GM21737 (cell line): ENCODE data around the gene FTCD.
"Not testable (repeated sequence)": the region's sequence is repeated elsewhere in the genome, so short reads cannot be mapped to it uniquely, and the experiment has no call there.

Experiments used
- ATAC-seq: cut with Tn5 transposase; IDR thresholded peaks from one replicate; pipeline ENCODE4 v1.9.1; 2021; ENCODE audit warnings: mild to moderate bottlenecking, moderate library complexity; ENCODE audit not compliant: unreplicated experiment

The FTCD gene

DNA sequence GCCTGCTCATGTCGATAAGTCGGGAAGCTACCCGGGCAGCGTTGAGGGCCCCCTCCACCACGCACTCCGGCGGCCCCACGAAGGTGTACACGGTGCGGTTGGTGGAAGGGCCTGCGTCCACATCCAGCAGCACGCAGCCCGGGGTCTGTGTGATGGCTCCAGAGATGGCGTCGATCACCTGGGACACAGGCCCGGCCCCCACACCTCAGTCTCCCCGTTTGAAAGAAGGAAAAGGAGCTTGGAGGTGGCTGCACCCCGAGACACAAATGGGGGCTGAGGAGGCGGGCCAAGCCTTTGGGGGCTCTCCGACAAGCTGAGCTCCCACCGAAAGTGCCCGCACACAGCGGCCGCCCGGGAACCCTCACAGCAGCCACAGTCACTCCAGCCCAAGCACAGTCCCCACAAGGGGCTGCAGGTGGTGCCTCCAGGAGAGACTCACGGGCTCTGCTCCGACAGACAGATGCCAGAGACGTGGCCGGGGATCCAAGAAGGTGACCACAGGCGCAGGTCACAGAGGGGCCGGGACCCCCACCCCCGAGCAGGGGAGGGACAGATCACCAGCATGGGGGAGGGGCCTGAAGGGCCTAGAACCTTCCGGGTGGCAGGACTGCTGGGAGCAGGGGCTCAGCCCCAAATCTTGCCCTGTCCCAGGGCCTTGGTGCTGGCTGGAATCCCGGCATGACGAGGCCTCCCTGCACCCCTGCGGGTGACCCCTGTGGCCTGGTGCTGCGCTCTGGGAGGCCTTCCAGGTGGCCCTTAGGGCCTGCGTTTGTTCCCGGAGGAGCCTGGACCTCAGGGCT lies 1.0 kb downstream of the FTCD start:
- no peak for ATAC-seq

DNA sequence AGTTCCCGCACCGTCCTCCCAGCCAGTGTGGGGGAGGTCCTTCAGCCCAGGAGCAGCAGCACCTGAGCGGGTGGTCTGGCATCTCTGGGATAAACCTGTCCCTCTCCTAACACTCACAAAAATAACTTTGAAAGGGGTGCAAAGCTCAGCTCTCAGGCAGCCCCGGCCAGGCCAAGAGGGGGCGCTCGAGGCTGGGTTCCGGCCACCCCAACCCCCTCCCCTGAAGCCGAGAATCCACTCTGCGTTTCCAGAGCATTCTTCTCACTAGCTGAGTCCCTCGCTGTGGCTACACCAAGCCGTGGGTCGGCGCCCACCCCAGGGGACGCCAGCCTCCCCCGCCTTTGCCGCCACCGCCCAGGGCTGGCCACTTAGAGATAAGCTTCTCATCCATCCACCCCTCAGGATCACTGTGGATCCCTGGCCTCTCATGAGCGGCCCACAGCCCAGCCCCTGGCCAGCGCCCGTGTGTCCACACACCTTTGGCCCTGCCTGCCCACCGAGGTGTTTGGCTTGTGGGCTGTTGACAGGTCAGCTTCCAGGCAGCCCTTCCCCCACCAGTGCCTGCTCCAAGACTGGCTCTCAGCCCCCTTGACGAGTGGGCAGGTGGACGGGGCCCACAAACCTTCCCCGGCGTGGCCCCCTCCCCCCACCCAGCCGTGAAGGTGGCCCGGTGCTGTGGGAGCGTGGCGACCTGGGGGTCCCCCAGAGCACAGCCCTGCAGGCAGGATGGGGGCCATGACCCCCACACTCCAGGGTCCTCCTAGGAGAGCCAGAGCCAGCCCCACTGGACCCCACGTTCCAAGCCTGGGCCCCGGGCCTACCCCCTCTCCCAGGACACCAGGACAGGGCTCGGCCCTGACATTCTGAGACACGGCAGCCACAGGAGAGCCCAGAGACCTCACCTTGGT lies 1.9 kb downstream of the FTCD start:
- ATAC-seq: no peak

DNA sequence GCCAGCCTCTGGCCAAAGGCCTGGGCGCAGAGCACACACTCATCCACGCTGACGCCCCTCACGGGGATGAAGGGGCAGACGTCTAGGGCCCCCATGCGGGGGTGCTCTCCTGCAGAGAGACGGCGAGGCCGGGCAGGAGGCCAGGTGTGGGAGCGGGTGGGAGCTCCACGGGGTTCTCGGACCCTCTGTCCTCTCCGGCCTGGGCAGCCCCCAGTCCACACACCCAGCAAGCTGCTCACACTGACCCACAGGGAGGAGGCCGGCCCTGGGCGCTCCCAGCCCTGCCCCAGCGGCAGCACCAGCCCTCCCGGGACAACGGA lies 2.5 kb downstream of the FTCD start:
- ATAC-seq: no peak

DNA sequence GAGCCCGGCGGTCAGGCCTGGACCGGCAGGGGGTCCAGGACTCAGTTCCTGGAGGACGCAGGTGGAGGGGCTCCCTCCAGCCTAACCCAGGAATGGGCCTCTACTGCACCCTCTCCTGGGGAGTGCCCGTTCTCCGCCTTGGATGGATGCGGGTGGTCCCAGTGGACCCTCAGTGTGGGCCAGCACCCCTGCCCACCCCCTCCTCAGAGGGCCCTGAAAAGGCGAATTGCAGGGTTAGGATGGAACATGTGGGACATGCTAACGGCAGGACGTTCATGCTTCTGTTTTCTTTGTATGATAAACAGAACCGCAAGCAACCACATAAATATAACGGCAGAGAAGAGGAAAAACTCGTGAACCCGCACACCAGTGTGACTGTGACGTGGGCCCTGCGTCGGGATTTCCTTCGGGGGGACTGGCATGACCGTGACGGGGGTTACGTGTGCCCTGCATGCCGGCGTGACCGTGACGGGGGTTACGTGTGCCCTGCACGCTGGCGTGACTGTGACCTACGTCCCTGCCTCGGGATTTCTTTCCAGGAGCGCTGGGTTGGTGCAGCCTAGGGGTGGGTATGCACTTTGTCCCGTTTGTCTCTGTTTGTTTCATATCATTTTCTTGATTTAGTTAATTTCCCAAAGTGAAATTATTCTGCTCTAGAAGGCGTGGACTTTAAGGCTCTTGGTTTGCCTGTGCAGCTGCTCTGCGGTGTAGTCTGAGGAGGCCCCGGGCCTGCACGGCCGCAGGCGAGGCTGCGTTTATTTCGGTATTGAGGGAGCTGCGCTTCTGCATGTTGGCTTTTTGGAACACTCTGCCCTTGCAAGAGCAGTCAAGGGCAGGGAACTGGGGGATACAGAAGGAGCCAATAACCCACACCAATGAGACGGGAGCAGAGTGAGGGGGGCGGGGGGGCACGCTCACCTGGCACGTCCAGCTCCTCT lies 3.1 kb downstream of the FTCD start:
- ATAC-seq: no peak

DNA sequence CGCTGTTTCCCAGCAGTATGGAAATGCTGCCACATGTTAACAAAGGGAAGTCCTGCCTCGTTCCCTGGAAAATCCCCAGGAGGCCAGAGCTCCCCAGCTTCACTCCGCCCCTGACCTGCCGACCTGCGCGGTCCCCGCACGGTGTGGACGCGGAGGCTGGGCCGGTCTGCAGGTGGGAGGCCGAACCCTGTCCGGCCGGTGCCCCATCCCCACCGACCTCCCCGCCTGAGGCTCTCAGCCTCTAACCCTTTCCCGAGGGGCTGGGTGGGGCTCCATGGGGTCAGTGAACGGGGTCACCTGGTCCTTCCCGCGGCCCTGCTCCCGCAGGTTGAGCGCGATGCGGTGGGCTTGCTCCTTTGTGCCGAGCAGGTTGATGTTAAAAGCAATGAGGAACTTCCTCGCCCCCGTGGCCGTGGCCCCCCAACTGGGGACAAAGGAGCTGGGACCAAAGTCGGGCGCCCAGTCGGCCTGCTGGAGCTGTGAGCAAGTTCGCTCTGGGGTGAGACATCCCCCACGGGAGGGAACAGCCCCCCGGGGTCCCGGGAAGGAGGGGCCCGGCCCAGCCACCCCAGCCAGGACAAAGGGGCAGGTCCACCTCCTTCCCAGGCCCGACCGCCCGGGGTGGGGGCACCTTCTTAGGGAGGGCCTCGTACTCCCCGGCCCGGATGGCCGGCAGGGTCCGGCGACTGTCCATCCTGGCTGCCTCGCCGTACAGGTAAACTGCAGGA lies 4.0 kb downstream of the FTCD start:
- no peak for ATAC-seq

DNA sequence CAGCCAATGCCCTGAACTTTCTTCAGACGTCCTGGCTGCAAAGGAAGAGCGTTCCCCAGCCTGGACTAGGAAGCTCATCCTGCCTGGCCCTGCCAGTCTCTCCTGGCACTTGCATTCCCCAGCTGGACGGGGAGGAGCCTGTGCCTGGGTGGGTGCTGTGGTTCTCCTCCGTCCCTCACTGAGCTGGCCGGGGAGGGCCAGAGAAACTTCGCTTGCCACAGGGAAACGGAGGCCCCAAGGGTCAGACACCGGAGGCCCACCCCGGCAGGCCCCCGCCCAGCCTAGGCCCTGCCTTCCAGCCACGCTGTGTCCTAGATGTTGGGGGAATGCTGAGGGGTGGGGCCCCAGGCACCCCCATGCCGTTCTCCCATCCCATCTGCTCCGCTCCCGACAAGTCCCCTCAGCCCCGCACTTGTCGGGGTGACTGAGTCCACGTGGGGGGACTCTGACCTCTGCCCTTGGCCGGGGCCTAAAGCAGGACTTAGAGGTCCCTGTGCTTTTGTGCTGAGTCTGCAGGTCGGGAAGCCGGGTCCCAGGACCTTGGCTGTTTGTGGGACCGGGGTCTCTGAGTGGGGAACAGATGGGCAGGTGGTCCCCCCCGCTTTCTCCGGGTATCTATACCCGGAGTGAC lies 4.8 kb downstream of the FTCD start:
- ATAC-seq: no peak

DNA sequence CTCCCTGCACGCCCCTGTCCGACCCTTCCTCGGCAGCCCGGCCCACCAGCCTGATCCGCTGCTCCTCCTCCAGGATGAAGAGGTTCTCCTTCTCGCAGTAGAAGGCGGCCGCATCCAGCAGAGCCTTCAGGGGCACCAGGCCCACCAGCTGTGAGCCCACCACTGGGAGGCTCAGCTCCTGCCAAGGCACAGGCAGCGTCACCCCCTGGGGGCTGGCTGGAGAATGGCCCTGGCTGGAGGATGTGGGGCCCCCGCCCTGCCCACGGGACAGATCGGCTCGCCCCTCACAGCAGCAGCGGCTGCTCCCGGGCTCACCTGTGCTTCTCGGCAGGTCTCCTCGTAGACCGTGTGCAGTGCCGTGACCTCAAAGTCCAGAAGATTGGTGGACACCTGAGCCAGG lies 5.3 kb downstream of the FTCD start:
- no peak for ATAC-seq

DNA sequence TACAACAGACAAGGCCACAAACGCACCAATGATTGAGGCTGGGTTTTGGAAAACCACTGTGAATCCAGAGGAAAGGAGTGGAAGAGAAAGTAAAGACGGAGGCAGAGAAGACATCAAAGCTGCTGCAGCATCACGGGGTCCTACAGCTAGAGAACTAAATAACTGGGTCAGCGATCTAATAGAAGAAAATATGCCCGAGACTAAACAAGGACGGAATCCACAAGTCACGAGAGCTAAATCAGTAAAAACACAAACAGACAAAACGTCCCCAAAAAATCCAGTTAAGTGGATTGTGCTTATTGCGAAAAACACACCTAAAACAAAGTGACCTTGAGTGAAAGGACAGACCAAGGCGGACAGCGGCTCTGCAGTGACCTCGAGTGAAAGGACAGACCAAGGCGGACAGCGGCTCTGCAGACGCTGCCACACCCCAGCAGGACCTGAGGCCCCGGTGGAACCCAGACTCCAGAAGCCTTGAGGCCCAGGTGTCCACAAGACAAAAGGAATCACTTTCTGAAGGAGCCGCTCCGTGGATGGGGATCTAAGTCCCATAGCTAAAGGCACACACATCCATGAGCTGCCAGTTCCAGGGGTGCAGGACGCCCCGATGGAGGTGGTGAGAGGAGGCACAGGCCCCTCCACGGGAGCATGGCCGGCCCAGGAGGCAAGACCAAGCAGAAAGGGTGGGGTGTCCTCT lies 6.0 kb downstream of the FTCD start:
- no peak for ATAC-seq

DNA sequence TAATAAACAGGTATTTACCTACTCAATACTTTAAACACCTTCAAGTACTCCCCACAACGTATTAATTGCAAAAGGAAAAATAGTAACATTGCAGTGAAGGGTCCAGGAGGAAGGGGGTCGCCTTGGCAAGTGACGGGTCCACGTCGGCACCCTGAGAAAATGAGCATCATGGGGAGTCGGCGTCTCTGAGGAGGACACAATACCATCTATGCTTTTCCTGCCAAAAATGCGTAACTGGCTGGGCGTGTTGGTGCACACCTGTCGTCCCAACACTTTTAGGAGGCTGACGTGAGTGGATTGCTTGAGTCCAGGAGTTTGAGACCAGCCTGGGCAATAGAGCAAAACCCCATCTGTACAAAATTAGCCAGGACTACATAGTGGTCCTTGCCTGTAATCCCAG lies 7.3 kb downstream of the FTCD start:
- ATAC-seq: no peak

DNA sequence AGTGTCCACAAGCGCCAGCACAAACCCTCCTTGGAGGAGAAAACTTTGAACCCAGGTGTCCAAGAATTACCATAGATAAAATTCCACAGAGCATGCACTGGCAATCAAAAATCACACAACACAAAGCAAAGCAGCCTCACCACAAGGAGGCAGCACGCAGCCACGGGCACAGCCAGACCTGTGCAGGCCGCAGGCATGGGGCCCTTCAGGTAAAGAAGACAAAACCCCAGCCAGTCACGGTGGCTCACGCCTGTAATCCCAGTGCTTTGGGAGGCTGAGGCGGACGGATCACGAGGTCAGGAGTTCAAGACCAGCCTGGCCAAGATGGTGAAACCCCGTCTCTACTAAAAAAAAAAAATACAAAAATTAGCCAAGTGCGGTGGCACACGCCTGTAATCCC lies 8.0 kb downstream of the FTCD start:
- ATAC-seq: not testable (repeated sequence)

DNA sequence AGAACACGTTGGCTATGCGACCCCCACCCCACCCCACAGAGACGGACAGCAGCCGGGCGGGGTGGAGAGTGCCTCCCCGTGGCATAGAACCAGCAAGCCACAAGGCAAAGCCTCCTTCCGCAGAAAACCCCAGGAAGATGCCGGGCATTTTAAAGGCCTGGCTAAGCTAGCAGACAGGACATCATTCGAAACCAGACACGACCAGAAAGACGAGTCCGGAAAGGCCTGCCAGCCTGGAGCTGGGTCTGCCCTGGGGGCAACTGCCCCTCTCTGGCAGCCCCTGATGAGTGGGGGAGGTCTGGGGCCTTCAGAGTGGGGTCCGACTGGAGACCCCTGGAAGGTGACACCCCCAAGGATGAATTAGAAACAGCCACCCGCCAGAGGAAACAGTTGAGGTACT lies 8.5 kb downstream of the FTCD start:
- ATAC-seq: no peak

DNA sequence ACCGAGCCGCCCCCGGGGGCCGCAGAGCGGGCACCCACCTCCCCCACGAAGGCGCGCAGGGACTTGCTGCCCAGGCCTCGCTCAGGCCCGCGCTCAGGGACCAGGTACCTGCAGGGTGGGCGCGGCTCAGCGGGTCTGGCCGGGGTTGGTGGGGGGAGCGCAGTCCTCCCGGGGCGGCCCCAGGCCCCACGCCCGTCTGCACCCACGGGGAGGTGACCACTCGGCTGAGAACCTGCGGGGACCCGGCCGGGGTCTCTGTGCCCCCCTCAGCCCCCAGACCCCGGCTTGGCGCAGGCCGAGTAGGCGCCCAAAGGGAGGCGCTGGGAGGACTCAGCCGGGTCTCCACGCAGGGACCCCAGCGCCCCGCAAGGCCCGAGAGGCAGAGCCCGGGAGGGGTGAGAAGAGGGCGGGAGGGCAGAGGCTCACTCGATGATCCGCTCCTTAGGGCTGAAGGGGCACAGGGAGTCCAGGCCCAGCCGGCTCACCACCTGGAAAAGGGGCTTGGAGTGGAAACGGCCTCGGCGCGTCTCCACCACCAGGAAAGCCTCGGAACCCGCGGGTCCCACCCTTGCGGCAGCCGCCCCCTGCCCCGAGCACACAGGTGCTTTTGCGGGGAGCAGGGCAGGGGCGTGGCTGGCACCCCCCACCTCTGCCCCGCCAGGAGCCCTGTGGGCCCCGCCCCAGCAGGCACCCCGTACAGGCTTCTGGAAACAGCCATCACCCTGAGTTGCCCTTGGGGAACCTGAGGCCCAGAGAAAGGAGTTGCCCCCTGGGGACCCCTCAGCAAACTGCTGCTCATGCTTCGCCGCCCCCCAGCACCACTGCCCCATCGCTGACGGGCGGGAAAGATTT lies 9.3 kb downstream of the FTCD start:
- no peak for ATAC-seq

DNA sequence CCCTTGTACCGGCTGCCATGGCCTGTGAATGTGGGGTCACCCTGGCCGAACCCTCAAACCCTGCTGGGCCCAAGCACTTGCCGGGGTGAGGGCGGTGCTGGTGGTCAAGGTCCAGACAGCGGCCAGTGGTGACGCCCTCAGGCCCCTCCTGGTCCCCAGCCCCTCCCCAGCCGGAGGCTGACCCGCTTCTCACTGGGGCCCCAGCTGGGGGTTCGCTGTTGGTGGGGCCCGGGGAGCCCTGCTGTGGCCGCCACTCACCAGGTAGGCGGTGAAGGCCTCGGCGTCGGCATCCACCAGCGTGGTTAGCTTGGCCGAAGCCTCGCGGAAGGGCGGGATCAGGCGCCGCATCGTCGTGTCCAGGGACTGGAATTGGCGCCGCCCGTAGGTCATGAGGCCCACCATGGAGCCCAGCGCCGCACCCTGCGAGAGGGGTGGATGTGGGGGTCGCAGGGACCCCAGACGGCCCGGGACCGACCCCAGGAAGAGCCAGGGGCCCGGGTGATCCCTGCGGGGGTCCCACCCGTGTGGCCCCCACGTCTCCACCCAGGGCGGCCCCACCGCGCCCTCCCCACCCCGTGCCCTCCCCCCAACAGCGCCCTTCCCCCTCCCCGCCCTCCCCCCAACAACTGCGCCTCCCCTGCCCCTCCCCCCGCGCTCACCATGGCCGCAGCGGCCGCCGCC lies 10.1 kb downstream of the FTCD start:
- no peak for ATAC-seq

DNA sequence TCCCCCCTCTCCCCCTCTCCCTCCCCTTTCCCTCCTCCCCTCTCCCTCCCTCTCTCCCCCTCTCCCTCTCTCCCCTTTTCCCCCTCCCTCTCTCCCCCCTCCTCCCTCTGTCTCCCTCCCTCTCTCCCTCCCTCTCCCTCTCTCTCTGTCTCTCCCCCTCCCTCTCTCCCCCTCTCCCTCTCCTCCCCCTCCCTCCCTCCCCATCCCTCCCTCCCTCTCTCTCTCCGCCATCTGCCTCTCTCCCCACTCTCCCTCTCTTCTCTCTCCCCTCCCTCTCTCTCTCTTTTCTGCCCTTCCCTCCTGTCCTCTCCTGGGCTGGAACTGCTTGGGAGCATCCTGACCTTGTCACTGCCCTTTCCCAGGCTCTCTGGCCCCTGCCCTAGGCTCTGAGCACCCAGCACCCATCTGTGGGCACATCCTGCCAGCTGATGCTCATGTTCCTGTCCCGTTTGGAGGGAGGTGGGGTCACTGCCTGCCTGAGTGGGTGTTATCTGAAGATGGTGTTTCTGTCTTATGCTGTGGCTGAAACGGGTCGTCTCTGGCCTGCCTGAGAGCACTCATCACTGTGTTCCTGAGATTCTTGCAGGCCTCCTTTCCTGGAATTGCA lies 10.8 kb downstream of the FTCD start:
- ATAC-seq: no peak

DNA sequence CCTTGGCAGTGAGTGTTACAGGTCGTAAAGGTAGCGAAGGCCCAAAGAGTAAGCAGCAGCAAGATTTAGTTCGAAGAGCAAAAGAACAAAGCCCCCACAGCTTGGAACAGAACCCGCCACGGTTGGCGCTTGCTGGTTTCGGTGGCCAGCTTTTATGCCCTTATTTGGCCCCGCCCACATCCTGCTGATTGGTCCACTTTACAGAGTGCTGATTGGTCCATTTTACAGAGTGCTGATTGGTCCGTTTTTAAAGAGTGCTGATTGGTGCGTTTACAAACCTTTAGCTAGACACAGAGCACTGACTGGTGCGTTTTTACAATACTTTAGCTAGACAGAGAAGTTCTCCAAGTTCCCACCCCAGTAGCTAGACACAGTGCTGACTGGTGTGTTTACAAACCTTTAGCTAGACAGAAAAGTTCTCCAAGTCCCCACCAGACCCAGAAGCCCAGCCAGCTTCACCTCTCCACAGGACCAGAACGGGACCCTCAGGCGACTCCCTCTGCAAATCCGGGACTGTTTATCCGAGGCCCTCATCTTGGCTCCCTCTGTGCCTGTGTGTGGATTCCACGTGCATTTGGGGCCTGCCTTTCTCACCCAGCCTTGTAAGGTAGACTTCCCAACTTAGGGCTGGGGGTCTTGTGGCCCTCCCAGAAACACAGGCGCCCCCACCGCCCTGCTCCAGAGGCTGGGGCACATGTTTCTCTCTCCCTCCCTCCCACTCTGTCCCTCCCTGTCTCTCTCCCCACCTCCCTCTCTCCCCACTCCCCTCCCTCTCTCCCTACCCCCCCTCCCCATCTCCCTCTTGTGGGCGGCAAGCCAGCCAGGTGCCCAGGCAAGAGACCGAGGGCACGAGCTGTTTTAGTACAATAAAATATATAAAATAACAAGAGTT lies 12.6 kb downstream of the FTCD start:
- no peak for ATAC-seq

DNA sequence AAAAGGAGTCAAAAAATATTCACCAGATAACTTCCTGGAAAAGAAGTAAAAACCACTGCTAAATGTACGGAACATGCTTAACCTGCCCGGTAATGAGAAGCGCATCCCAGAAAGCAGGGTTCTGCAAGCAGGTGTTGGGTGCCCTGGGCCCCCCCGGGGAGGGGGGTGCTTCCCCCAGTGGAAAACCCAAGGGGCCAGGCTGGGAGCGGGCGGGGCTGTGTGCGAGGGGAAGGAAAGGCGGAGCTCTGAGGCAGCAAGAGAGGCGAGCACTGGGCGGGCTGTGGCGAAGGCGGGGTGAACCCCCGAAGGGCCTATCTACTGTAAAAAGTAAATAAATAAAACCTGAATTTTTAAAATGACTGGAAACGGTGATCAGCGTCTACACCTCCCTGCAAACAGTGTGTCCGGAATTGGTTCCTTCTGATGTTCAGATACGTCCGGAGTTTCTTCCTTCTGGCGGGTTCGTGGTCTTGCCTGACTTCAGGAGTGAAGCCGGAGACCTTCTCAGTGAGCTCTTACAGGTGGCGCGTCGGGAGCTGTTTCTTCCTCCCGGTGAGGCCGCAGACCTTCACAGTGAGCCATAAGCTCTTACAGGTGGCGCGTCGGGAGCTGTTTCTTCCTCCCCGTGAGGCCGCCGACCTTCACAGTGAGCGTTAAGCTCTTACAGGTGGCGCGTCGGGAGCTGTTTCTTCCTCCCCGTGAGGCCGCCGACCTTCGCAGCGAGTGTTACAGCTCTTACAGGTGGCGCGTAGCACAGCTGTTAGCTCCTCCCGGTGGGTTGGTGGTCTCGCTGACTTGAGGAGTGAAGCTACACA lies 13.4 kb downstream of the FTCD start:
- ATAC-seq: no peak
